ENCODE data around the gene ICAM3.
"Not testable (repeated sequence)": the region's sequence is repeated elsewhere in the genome, so short reads cannot be mapped to it uniquely, and the experiment has no call there.

ICAM3 gene

DNA sequence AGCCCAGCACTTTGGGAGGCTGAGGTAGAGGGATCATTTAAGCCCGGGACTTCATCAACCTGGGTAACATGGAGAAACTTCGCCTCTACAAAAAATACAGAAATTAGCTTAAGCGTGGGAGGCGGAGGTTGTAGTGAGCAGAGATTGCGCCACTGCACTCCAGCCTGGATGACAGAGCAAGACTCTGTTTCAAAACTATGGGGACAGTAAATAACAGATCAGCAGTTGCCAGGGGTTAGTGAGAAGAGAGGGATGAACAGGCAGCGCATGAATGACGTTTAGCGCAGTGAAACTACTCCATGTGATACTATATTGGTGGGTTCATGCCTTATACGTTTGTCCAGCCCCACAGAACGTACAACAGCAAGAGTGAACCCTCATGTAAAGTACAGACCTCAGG, 7.1 kb upstream of the ICAM3 start:
- no peak for DNase-seq

DNA sequence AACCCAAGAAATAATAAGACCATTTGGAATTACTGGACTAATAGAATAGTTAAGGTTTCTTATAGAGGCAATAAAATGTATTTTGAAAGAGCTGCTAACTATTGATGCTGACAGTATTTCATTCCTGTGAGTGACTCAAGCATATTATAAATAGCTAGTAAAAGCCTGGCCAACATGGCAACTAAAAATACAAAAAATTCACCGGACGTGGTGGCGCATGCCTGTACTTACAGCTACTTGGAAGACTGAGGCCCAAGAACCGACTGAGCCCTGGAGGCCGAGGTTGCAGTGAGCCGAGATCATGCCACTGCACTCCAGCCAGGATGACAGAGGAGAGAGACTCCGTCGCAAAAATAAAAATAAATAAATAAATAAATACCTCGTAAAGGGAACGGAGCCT, 5.4 kb upstream of the ICAM3 start:
- DNase-seq, result no peak

DNA sequence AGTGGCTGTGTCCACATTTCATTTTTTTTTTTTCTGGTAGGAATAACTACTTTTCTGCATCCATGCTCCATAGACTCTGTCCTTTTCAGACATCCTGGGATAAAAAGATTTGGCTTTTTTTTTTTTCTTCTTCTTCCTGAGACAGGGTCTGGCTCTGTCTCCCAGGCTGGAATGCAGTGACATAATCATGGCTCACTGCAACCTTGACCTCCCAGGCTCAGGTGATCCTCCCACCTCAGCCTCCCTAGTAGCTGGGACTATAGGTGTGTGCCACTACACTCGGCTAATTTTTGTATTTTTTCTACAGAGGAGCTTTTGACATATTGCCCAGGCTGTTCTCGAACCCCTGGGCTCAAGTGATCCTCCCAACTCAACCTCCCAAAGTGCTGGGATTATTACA, 4.1 kb upstream of the ICAM3 start:
- DNase-seq, result no peak

DNA sequence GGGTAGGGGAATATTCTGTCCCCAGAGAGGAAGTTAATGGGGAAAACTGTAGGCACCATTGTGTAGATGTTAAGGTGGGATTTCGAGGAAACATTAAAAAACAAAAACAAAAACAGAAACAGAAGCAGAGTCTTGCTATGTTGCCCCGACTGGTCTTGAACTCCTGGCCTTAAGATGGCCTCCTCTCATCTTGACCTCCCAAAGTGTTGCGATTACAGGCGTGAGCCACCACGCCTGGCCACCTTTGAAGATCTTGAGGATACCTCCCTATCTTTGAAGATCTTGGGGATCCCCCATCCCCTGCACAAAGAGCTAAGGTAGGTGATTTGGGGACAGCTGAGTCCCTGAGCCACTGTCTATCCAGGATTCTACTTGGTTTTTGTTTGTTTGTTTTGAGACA, 553 bp upstream of the ICAM3 start:
- DNase-seq, result no peak

DNA sequence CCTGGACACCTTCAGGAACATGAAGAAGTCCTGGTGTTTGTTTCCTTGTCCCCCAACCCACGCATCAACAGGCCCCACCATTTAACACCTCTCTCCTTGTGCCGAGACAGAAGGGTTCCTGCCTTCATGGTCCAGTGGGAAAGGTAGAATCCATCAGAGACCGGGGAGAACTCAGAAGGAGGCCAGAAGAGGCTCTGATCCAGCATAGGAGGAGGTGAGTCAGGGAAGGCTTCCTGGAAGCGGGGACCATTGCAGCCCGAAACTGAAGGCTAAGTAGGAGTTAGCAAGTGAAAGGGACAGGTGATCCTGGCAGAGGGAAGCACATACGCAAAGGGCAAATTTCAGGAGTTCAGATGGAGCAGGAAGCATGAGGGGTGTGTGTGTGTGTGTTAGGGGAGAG, 484 bp downstream of the ICAM3 start:
- no peak for DNase-seq

DNA sequence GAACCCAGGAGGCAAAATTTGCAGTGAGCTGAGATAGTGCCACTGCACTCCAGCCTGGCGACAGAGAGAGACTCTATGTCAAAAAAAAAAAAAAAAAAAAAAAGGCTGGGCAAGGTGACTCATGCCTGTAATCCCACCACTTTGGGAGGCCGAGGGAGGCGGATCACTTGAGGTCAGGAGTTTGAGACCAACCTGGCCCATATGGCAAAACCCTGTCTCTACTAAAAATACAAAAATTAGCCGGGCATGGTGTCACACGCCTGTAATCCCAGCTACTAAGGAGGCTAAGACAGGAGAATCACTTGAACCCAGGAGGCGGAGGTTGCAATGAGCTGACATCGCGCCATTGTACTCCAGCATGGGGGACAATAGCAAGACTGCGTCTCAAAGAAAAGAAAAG, 2.7 kb downstream of the ICAM3 start:
- DNase-seq, result not testable (repeated sequence)

DNA sequence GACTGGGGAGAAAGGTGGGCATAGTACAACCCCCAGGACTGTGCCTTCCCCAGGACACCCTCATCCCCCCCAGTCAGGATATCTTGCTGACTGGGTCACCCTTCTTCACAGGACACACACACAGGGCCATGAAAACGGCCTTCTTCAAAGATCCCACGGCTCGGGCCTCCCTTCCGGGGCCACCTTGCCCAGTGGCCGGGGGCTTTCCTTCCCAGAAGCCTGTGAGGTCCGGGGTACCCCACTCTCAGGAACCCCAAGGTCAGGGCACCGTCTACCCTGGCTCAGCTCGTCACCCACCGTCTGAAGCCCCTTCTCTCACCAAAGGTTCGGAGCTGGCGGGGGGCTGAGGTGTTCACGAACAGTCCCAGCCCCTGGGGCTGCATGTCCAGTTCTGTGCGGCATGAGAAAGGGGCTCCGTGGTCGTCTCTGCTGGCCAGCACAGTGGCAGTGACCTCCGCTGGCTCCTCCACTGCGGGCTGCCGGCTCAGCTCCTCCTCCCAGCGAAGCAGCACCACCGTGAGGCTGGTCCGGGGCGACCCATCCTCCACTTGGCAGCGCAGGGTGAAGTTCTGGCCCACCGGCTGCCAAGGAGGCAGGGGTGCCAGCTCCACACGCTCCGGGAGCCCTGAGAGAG, 4.0 kb downstream of the ICAM3 start:
- no peak for DNase-seq

DNA sequence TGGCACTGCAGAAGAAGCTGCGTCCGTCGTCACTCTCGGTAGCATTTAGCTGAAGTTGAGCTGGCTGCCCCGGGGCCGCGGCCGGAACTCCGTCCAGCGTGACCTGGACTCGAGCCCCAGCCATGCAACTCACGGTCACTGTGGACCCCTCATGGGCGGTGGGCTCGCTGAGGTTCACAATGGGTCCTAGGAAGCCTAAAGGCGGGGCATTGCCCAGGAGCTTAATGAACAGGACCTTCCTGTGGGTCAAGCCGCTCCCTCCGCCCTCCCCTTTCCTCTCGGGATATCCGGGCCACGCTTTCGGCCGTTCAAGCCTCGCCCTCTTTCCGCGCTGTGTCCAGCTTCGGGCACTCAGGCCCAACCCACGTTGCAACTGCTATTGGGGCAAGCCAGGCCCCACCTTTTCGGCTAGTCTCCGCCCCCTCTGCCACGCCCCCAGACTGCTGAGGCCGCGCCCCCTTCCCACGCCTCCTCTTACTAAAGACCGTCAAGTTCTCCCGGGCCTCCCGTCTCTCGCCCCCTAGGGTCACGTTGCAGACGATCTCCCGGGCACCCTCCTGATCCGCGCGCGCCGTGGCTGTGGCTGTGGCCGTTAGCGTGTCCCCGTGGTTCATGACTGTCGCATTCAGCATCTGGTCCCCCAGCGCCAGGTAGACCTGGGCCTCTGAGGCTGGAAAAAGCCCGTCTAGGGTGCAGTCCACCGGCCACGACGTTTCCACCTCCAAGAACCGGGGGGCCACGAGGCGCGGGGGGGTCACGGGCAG, 4.7 kb downstream of the ICAM3 start:
- peak; percentile 78 for DNase-seq

DNA sequence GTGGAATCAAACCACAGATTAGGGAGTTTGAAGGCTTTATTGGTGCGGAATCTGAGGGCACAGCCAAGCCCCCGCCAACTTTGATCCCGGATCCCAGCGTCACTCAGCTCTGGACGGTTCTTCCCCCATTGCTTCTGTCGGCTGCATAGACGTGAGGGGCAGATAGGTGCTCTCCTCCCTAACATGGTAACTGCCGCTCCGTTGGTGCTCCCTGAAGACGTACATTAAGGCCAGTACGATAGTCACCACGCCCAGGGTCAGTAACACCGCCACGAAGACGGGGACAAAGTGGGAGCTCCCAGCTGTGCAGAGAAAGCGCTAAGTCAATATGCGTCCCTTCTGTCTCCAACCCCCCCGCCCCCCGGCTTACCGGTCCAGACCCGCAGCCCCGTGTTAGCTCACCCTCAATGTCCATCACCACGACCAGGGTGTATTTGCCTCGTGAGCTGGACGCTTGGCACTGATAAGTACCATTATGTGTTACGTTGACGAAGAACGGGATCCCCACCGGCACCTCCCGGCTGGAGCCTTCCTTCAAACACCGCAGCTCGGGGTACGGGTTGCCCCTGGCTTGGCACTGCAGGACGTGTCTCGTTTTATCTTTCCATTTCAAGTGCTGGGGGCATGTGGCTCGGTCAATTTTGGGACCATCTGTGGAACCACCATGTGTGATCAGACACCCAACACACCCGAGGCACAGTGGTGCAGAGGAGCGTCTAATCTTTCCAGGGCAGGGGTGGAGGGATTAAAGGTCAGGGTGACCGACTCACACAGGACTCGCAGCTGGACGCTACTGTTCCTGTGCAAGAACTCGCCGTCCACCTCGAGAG, 5.5 kb downstream of the ICAM3 start:
- DNase-seq, result peak; percentile 83

DNA sequence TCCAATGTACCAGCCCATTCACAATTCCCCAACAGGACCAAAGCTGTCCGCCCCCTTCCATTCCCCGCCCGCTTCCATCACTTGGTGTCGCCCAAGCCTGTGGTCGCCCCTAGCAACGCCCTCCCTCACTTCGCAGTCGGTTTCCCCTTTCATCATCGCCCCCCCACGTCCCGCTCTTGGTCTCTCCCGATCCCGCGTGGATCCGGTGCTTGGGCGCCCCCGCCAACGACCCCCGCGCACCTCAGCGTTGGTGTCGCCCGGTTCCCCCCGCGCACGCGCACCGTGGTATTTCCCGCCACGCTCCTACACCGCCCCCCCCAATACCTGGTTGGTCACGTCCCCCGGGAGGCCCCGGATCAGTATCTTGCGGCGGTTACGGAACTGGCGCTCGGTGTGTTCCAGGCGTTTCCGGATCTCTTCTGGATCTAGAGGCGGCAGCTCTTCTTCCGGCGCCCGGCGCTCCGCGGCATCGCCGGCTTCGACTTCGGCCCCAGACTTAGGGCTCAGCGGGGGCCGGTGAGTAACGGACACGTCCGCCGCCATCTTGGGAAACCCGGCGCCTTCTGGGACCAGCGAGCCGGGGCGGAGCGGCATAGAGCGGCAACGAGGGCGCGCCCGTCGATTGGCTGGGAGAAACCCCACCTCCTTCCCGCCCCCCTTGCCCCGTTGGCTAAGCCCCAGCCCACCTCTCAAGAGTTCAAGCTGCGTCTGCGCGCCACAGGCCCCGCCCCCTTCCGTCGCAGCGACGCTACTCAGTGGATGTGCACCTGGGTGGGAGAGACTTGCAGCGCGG, 6.3 kb downstream of the ICAM3 start, which contains the start of gene RAVER1:
Gene RAVER1 (minus strand): TSS at position 565 of the 793 bp plus-strand sequence. CDS start 22 bp downstream, at position 543.
- DNase-seq, result peak; percentile 97

DNA sequence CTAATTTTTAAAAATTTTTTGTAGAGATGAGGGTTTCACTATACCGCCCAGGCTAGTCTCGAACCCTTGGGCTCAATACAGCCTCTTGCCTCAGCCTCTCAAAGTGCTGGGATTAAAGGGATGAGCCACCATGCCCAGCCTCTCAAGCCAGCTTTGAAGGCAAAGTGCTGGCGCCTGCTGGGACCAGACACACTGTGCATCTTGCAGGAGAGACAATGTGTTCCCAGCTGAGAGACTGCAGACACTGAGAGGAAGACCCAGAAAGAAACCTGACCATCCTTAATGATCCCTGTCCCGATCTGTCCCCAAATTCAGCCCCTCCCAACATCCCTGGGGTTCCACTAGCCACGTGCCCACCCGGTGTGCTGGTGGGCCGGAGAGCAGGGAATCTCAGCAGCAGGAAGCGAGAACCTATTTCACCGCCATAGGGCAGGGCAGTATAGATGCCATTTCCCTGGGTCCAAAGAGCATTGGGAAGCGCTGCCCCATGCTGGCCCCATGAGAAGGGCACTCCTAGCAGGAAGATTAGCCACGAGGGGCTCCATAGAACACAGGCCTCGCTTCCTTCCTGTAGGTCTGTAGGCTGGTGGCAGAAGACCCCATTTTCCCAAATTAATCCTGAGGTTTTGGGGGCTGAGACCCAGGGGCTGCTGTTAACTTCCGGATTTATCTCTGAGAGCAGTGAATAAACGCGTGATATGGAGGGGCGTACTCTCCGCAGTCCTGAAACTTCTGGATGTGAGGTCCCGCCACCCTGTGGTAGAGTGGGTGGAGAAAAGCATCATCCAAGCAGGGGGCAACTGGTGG, 7.1 kb downstream of the ICAM3 start:
- no peak for DNase-seq

DNA sequence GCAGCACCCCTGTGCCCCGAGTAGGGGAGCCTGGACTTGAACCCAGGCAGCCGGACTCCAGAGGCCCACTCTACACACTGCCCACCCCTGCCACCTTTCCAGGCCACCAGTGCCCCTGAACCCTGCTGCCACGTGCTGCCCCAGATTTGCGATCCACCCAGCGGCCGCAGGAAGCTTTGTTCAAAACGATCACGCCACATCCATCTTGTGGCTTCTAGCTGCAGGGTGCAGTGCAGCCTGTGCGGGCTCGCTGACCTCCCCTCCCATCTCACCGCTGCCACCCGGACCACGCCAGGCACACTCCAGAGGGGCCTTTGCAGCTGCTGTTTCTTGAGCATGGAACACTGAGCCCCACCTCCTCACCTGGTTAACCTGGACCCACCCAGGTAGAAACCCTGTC, 9.9 kb downstream of the ICAM3 start:
- DNase-seq, result no peak

DNA sequence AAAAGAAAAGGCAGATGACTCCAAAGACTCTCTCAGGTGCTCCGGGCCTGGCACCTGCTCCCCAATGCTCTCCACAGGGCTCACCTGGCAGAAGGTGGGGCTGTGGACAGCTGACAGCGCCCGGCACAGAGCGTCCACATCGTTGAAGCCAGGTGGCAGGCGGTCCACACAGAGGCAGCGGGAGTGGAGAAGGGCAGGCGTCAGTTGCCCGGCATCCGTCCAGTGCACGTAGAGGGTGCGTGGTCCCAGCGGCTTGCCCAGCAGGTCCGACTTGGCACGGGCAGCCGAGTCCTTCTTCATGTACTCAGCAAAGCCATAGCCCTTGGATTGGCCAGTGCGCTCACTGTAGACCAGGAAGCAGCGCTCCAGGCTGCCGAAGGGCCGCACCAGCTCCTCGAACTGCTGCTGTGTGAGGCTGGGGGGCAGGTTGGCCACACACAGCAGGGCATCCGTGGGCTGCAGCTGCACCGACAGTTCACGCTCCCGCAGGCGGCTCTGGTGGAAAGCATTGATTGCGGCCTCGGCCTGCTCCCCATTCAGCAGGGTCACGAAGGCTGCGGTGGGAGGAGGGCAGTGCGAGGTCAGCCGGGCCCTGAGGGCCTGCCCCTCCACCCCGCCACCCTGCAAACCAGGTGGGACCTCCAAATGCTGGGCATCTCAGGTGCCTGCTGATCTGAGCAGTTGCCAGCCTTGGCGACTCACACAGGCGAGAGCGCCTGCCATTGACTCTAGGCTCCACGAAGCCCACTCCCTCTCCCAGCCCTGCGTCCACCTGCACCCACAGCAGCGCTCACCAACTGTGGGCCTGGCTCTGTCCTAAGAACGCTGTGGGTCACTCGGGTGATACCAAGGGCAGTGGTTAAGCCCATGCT, 10.6 kb downstream of the ICAM3 start:
- no peak for DNase-seq

DNA sequence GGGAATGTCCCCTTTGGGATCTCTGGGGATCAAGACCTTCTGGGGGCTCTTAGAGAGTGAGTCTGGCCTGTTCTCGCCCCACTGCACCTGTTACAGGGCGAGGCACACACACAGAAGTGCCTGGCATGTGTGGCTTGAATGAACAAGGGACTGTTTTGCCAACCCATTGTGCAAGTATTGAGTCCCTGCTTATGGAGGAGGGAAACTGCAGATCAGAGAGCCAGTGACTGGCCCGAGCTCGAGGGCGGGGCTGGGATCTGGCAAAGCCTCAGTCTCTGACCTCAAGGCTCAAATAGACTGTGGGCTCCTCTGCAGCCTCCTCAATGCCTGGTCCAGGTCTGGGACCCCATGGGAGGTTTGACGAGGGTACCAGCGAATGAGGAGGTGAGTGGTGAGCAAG, 11.6 kb downstream of the ICAM3 start:
- no peak for DNase-seq

DNA sequence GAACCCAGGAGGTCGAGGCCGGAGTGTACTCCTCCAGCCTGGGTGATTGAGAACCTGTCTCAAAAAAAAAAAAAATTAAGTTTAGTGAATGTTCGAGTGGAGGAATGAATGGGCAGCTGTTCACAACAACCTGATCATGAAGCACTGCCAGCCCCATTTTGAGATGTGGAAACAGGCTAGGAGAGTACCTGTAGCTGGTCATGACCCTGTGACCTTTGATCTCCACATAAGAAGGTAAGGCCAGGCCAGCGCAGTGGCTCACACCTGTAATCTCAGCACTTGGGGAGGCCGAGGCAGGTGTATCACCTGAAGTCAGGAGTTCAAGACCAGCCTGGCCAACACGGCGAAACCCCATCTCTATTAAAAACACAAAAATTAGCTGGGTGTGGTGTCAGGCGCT, 13.7 kb downstream of the ICAM3 start:
- DNase-seq, result no peak

DNA sequence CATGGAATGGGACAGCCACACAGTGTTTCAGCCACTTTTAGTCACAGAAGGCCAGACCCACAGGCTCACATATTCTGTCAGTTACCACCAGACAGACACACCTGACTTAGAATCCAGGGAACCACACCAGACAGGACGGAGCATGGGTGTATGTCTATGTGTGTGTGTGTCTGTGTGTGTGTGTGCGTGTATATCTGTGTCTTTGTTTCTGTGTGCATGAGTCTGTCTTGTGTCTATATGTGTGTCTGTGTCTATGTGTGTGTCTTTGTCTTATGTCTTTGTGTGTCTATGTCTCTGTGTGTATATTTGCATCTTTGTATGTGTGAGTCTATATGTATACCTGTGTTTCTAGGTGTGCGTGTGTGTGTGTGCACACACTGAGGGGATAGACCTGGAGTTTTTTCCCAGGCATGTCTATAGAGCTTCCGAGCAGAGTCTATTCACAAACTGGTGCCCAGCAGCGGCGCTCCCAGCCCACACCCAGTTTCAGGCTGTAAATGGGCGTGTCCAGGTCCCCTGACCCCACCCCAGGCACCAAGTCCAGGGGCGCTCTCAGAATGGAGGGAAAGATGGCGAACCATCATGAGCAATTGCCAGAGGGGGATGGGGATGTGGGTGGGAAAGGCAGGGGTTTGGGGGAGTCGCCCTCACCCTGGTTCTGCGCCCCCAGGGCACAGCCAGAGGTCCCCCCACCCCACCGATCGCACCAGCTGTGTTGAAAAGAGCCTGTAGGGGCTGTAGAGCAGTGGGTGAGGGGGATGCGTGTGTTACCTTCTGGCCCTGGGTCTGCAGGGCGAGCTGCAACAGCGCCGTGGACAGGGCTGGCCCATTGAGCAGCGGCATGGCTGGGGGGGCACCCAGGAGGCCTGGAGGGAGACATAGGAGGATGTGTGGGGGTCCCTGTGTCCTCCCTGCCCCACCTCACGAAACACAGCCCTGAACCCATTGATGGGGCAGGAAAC, 17.3 kb downstream of the ICAM3 start:
- DNase-seq, result no peak

DNA sequence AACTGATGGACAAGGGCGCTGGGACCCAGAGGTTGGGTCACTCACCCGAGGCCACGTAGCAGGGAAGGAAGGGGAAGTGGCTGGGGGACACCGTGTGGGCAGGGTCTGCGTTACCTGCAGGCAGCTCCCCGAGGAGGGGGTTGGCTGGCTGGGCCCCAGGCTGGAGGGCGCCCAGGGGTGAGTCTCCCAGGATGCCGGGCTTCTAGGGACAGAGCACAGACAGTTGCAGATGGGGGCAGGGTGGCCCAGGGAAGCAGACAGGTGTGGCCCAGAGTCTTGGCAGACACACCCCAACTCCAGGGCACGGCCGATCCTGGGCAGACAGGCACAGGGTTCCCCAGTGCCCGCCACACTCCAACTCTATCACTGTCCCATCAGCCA, 18.0 kb downstream of the ICAM3 start:
- DNase-seq, result no peak

DNA sequence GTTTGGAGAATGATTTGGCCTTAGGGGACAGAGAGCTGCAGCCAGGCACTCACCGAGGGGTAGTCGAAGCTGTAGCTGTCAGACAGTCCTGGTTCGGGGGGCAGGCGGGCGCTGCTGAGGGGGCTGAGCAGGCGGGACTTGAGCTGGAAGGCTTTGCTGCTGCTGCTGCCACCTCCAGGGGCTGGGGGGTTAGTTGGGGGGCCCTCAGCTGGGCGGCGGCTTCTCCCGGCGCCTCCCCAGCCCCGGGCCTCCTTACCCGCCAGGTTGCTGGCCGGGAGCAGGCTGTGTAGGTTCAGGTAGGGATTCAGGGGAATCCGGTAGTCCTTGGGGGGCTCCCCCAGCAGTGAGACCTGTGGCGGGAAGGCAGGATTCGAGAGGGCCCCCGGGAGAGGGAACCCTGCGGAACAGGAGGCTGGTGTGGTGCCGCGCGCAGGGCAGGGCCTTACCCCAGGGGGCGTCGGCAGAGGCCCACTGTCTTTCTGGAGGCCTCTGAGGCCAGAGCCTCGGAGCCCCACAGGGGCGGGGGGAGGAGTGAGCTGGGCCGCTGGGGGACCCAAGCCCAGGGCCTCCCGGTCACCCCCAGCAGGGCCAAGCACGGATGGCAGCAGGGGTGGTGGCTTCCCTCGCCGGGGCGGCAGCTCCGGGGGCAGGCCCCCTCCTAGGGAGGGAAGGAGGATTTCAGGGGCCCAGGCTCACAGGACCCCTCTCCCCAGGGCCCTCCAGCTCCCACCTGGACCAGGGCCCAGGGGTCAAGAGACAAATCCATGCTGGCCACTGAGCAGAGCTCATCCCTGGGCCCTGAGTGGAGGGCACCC, 18.6 kb downstream of the ICAM3 start:
- DNase-seq, result no peak
